IMR-90 (cell line): ENCODE measurements around the gene NDUFAF7. TPM values are rescaled to one million over a fixed set of nuclear protein-coding genes. Genes with fewer than 3 reads are reported as not detected.

Source experiments
- ATAC-seq: fragments of 200-7000 bp; cut with Tn5 transposase; 2 replicates; pipeline ENCODE4 v1.9.1; 2020; ENCODE audit warnings: low read depth, mild to moderate bottlenecking, moderate library complexity
- BruUV-seq: library from RNA; stranded (reverse); fragments of 400-500 nt; replicated peaks from 2 replicates; lab custom pipeline; 2021; lab: Mats Ljungman, UMichigan
- CTCF ChIA-PET: fragments of 300-600 bp; formaldehyde crosslinking; extraction: SDS; loops from one replicate; lab custom pipeline; 2021; ENCODE audit warnings: antibody characterized with exemption; lab: Yijun Ruan, JAX
- POLR2A ChIA-PET: fragments of 300-600 bp; sonication (Branson Sonifier 250); formaldehyde crosslinking; loops from one replicate; lab custom pipeline; 2022; ENCODE audit warnings: antibody characterized with exemption; ENCODE audit not compliant: unreplicated experiment; lab: Charles Lee
- DNase-seq: peaks from one replicate; pipeline ENCODE4 v3.0.0; 2013
- H2AFZ ChIP-seq: replicated peaks from 2 replicates; pipeline ENCODE3; 2013; ENCODE audit warnings: low read length, mild to moderate bottlenecking; ENCODE audit not compliant: poor library complexity
- H2AK5ac ChIP-seq: 2 replicates; pipeline ENCODE4 v1.6.1; 2013; ENCODE audit warnings: low read depth, low read length, inconsistent platforms
- H2AK9ac ChIP-seq: replicated peaks from 2 replicates; pipeline ENCODE3; 2013; ENCODE audit warnings: mild to moderate bottlenecking, low read depth, low read length, moderate library complexity; ENCODE audit not compliant: poor library complexity
- H2BK120ac ChIP-seq: 2 replicates; pipeline ENCODE4 v1.6.1; 2013; ENCODE audit warnings: low read depth, low read length, inconsistent platforms
- H2BK15ac ChIP-seq: 3 replicates; pipeline ENCODE4 v1.6.1; 2013; ENCODE audit warnings: low read depth, low read length, inconsistent platforms
- H2BK20ac ChIP-seq: 2 replicates; pipeline ENCODE4 v1.6.1; 2013; ENCODE audit warnings: low read depth, mild to moderate bottlenecking, inconsistent platforms, low read length, moderate library complexity
- H2BK5ac ChIP-seq: 2 replicates; pipeline ENCODE4 v1.6.1; 2013; ENCODE audit warnings: mild to moderate bottlenecking, low read depth, low read length, inconsistent platforms; ENCODE audit not compliant: poor library complexity, severe bottlenecking
- H3K14ac ChIP-seq: replicated peaks from 2 replicates; pipeline ENCODE4 v1.6.1; 2013; ENCODE audit warnings: low read depth, low read length, inconsistent platforms
- H3K18ac ChIP-seq: 2 replicates; pipeline ENCODE4 v1.6.1; 2013; ENCODE audit warnings: low read depth, low read length, control low read depth
- H3K23ac ChIP-seq: 2 replicates; pipeline ENCODE4 v1.6.1; 2013; ENCODE audit warnings: low read depth, low read length, inconsistent platforms
- H3K27ac ChIP-seq: 2 replicates; pipeline ENCODE4 v1.5.1; 2013; ENCODE audit warnings: mild to moderate bottlenecking, control low read depth, low read length; ENCODE audit not compliant: insufficient read depth
- H3K27me3 ChIP-seq: 2 replicates; pipeline ENCODE4 v1.6.1; 2013; ENCODE audit warnings: low read length; ENCODE audit not compliant: control insufficient read depth, insufficient read depth
- H3K36me3 ChIP-seq: 2 replicates; pipeline ENCODE4 v1.6.1; 2013; ENCODE audit warnings: low read length, mixed read lengths; ENCODE audit not compliant: control insufficient read depth, insufficient read depth
- H3K4ac ChIP-seq: 2 replicates; pipeline ENCODE4 v1.6.1; 2013; ENCODE audit warnings: low read depth, low read length, inconsistent platforms
- H3K4me1 ChIP-seq: 2 replicates; pipeline ENCODE4 v1.6.1; 2013; ENCODE audit warnings: low read length, mixed read lengths; ENCODE audit not compliant: control insufficient read depth, insufficient read depth
- H3K4me2 ChIP-seq: 2 replicates; pipeline ENCODE4 v1.6.1; 2013; ENCODE audit warnings: low read depth, mild to moderate bottlenecking, control low read depth, low read length, moderate library complexity
- H3K4me3 ChIP-seq: 2 replicates; pipeline ENCODE4 v1.5.1; 2013; ENCODE audit warnings: low read depth, mild to moderate bottlenecking, control low read depth, low read length, moderate library complexity; ENCODE audit not compliant: insufficient read depth
- H3K56ac ChIP-seq: 2 replicates; pipeline ENCODE4 v1.6.1; 2013; ENCODE audit warnings: low read length, inconsistent platforms; ENCODE audit not compliant: insufficient read depth; ENCODE audit errors: extremely low read depth
- H3K79me1 ChIP-seq, 2 experiments: 2 replicates each; pipeline ENCODE4 v1.6.1; 2013; ENCODE audit warnings: low read length in 2 of 2, inconsistent platforms in 1 of 2, low read depth in 1 of 2
- H3K9ac ChIP-seq: 2 replicates; pipeline ENCODE4 v1.6.1; 2013; ENCODE audit warnings: low read depth, low read length, control low read depth
- H3K9me1 ChIP-seq: 2 replicates; pipeline ENCODE4 v1.6.1; 2013; ENCODE audit warnings: low read length, inconsistent platforms; ENCODE audit not compliant: insufficient read depth
- H3K9me3 ChIP-seq: 2 replicates; pipeline ENCODE4 v1.6.1; 2013; ENCODE audit warnings: low read length; ENCODE audit not compliant: control insufficient read depth, insufficient read depth
- H4K20me1 ChIP-seq: 2 replicates; pipeline ENCODE4 v1.6.1; 2013; ENCODE audit warnings: low read length, inconsistent platforms; ENCODE audit not compliant: insufficient read depth
- H4K5ac ChIP-seq: 2 replicates; pipeline ENCODE4 v1.6.1; 2013; ENCODE audit warnings: mild to moderate bottlenecking, low read depth, low read length, control low read depth
- H4K8ac ChIP-seq, 2 experiments: 2 replicates each; pipeline ENCODE4 v1.6.1; 2013; ENCODE audit warnings: low read depth in 2 of 2, low read length in 2 of 2, control low read depth in 1 of 2, inconsistent platforms in 1 of 2
- H4K91ac ChIP-seq: 2 replicates; pipeline ENCODE4 v1.6.1; 2013; ENCODE audit warnings: low read depth, low read length, inconsistent platforms; ENCODE audit not compliant: insufficient read depth
- BHLHE40 ChIP-seq: fragments of 150-350 bp; IDR thresholded peaks from 2 replicates; pipeline ENCODE4 v1.6.1; 2016; ENCODE audit warnings: mild to moderate bottlenecking, low read depth, low read length
- CHD1 ChIP-seq: IDR thresholded peaks from 2 replicates; pipeline ENCODE4 v1.6.1; 2012; ENCODE audit warnings: low read depth, low read length, improper control_type of control experiment
- FOS ChIP-seq: fragments of 150-350 bp; IDR thresholded peaks from 2 replicates; pipeline ENCODE4 v1.6.1; 2016; ENCODE audit warnings: low read depth, low read length
- MAZ ChIP-seq: IDR thresholded peaks from 2 replicates; pipeline ENCODE4 v1.6.1; 2012; ENCODE audit warnings: low read depth, mild to moderate bottlenecking, low read length, improper control_type of control experiment, moderate library complexity, borderline replicate concordance
- NFE2L2 ChIP-seq: fragments of 150-350 bp; IDR thresholded peaks from 2 replicates; pipeline ENCODE4 v1.6.1; 2016; ENCODE audit warnings: low read depth, mild to moderate bottlenecking, low read length
- RAD21 ChIP-seq: IDR thresholded peaks from 2 replicates; pipeline ENCODE4 v1.6.1; 2012; ENCODE audit warnings: low read length, improper control_type of control experiment
- SMC3 ChIP-seq: fragments of 150-350 bp; IDR thresholded peaks from 2 replicates; pipeline ENCODE4 v1.6.1; 2016; ENCODE audit warnings: low read depth, mild to moderate bottlenecking, antibody characterized with exemption, low read length, moderate library complexity
- WGBS, 2 experiments: methylation state at CpG; one replicate each; pipeline versions ENCODE4 v1.1.5 to v1.1.7; 2013; ENCODE audit warnings: missing lambda C conversion rate in 2 of 2; ENCODE audit not compliant: insufficient read length in 1 of 2; ENCODE audit errors: extremely low coverage in 2 of 2; 5-methylcytosine and 5-hydroxymethylcytosine counted together
- dilution Hi-C: fragments of 300-500 bp; cut with HindIII; formaldehyde crosslinking; loops from one replicate; pipeline ENCODE4 v1.14.3; 2018; ENCODE audit warnings: low sequenced_read_pairs; ENCODE audit not compliant: unreplicated experiment
- in situ Hi-C: fragments of 300-500 bp; cut with MboI; formaldehyde crosslinking; loops from 3 replicates; pipeline ENCODE4 v1.14.3; 2019; ENCODE audit warnings: low sequenced_read_pairs, inconsistent platforms, mixed read lengths
- intact Hi-C: fragments of 100-400 bp; cut with micrococcal nuclease; formaldehyde crosslinking; loops from 2 replicates; pipeline ENCODE4 v1.10.0; 2022
- polyA plus RNA-seq, 3 experiments: library from polyadenylated mRNA; depleted of rRNA; stranded (reverse); fragments of >200 nt; gene quantifications; 2 replicates each; pipeline ENCODE4 v1.2.3, GENCODE V29; 2012; ENCODE audit warnings: low replicate concordance in 1 of 3
- total RNA-seq: library from RNA; depleted of rRNA; stranded (reverse); fragments of >200 nt; gene quantifications from 2 replicates; pipeline ENCODE4 v1.2.3, GENCODE V29; 2012

NDUFAF7 gene
- total and polyA plus RNA-seq, 2 of the 4 experiments (the other 2 are of a cell fraction), result 9.9 to 17.4 TPM

GRCh38 chr2:37244017-37244416, 12.6 kb downstream of the NDUFAF7 start:
- CTCF ChIA-PET, result interaction anchor here (0.6 kb wide), 1 partner anchor 723 kb away, joined by 3 read pairs; no protein-coding TSS in a partner anchor
- intact Hi-C loops, result no loop called here

More at GRCh38 chr2:37244017-37244416, 12.6 kb downstream of the NDUFAF7 start:
- POLR2A ChIA-PET, result no interaction called here
- H4K91ac ChIP-seq, result no peak overlapping the region
- H3K27me3 ChIP-seq, result no peaks in the 10 kb centered on the region
- H3K9me3 ChIP-seq, result no peaks in the 10 kb centered on the region
- H3K4me1 ChIP-seq, result peaks cover 5% of the 10 kb centered on the region; the same call in 1 of the 2 replicates
- TF ChIP-seq RAD21 (no peak), CHD1 (no peak), SMC3 (no peak), MAZ (no peak), NFE2L2 (no peak), BHLHE40 (no peak), FOS (no peak)
- no peak overlapping the region for H2BK5ac ChIP-seq
- no peak overlapping the region for H3K56ac ChIP-seq
- H2AK5ac ChIP-seq, result no peak overlapping the region
- H3K36me3 ChIP-seq, result peaks cover 28% of the 10 kb centered on the region
- no peak overlapping the region for H3K4me2 ChIP-seq
- no peak overlapping the region for H2BK15ac ChIP-seq
- dilution Hi-C loops, result no loop called here
- peaks cover 4 to 15% of the 10 kb centered on the region in 2 experiments; a peak in 3 of 4 replicates for H3K79me1 ChIP-seq
- H3K9me1 ChIP-seq, result peaks cover 8% of the 10 kb centered on the region
- no peak overlapping the region for H3K4me3 ChIP-seq
- no peak overlapping the region for H2BK120ac ChIP-seq
- H2AFZ ChIP-seq, result no peak overlapping the region
- no peak overlapping the region for H3K14ac ChIP-seq
- DNase-seq, result no peak
- H2BK20ac ChIP-seq, result no peak overlapping the region
- ATAC-seq, result no peak
- WGBS, 2 experiments, result no CpG with 5 or more reads among the region's 4 CpGs
- no peak overlapping the region for H4K5ac ChIP-seq
- H4K20me1 ChIP-seq, result peaks cover 3% of the 10 kb centered on the region; the same call in 1 of the 2 replicates
- H3K18ac ChIP-seq, result no peak overlapping the region
- no peak overlapping the region for H3K23ac ChIP-seq
- no TSS peak for BruUV-seq
- H3K9ac ChIP-seq, result no peak overlapping the region
- in situ Hi-C loops, result no loop called here
- H3K27ac ChIP-seq, result no peak overlapping the region
- no peak overlapping the region for H2AK9ac ChIP-seq
- H3K4ac ChIP-seq, result no peak overlapping the region
- H4K8ac ChIP-seq, result no peak overlapping the region
